ENCODE results near the gene INTS11. TPM values are rescaled to one million over a fixed set of nuclear protein-coding genes. Genes with fewer than 3 reads are reported as not detected.

INTS11 gene
- total RNA-seq, 1 experiment from 2014 or later: 161 TPM

DNA sequence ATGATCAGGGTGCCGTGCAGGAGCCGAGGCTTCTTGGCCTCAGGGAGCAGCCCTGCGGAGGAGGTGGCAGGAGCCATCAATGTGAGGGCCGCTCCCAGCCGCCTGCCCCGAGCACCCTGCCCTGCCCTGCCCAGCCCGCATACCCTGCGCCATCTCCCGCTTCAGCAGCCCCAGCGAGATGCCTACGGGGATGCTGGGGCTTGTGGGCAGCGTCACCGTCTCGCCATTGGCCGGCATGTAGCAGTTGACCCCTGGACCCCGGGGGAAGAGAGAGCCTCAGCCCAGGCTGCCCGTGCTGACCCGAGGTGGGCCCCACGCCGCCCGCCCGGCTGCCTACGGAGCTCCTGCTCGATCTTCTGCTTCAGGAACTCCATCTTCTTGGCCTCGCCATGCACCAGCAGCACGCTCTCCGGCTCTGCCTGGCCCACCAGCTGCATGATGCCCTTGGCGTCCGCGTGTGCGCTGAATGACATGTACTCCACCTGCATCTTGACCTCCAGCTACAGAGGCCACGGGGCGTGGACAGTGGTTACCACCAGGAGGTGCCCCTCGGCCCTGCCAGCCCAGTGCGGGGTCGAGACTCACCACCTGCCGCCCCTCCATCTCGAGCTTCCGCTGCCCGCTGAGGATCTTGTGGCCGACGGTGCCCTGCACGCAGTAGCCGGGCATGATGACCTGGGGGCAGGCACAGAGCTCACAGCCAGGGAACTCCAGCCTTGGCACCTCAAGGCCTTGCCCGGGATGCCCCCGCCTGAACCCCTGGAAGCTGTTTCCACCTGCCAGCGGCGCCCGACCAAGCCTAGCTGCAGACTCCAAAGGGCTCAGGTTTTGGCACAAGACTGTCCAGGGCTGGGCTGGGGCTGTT lies 11.8 kb downstream of the INTS11 start:
- H3K79me2 ChIP-seq (ENCODE audit: insufficient read depth, low read length): peaks cover 79% of the 10 kb centered on the region
- intact Hi-C loops (cut with micrococcal nuclease): no loop called here
- no peak overlapping the region for H3K9ac ChIP-seq (ENCODE audit: low read length)
- ChIA-PET CTCF (no interaction called here), POLR2A (no interaction called here), RAD21 (ENCODE audit: low non-redundant PET in 1 of 2, low total read pairs in 2 of 2, uncharacterized antibody in 2 of 2, unreplicated experiment in 2 of 2) (no interaction called here)
- no TSS peak for BruUV-seq (replicated peaks)
- H3K4me2 ChIP-seq (ENCODE audit: low read length): no peak overlapping the region
- no peaks in the 10 kb centered on the region for H3K9me2 ChIP-seq (ENCODE audit: insufficient read depth)
- peak overlapping the region; percentile 29; the same call in 1 of the 2 replicates for H3K27ac ChIP-seq (ENCODE audit: low read depth, low read length)
- H4K20me1 ChIP-seq (ENCODE audit: insufficient read depth): peaks cover 3% of the 10 kb centered on the region; the same call in 1 of the 2 replicates
- H3K4me3 ChIP-seq (replicated peaks in 1 of 2; ENCODE audit: low read depth in 1 of 2, low read length in 2 of 2): no peak overlapping the region
- no peak for TF ChIP-seq CEBPB (IDR thresholded peaks at IDR 0.05; ENCODE audit: low read depth)
- TF ChIP-seq YY1 (IDR thresholded peaks at IDR 0.05; ENCODE audit: extremely low read depth, insufficient replicate concordance, low read depth, low read length): no peak
- no peak for TF ChIP-seq EZH2phosphoT487 (IDR thresholded peaks at IDR 0.05; ENCODE audit: borderline replicate concordance)
- no peak for TF ChIP-seq ZBTB33 (IDR thresholded peaks at IDR 0.05; ENCODE audit: extremely low read depth, insufficient replicate concordance, low read length)
- no peak for TF ChIP-seq REST (IDR thresholded peaks at IDR 0.05; ENCODE audit: low read depth)
- no peak for TF ChIP-seq RAD21 (IDR thresholded peaks at IDR 0.05; ENCODE audit: low read depth)
- TF ChIP-seq, protein P1, sequence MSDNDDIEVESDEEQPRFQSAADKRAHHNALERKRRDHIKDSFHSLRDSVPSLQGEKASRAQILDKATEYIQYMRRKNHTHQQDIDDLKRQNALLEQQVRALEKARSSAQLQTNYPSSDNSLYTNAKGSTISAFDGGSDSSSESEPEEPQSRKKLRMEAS (IDR thresholded peaks at IDR 0.05): no peak
- no peak for TF ChIP-seq EZH2 (IDR thresholded peaks at IDR 0.05)
- no peak for TF ChIP-seq SRF (IDR thresholded peaks at IDR 0.05; ENCODE audit: low read depth)
- TF ChIP-seq ZFX (IDR thresholded peaks at IDR 0.05): no peak
- TF ChIP-seq POLR2A (IDR thresholded peaks at IDR 0.05; ENCODE audit: borderline replicate concordance, extremely low read depth, insufficient read depth, insufficient read length): no peak
- TF ChIP-seq EGR1 (IDR thresholded peaks at IDR 0.05; ENCODE audit: low read depth): no peak
- no peak for TF ChIP-seq SP1 (IDR thresholded peaks at IDR 0.05; ENCODE audit: low read depth)
- no peak for TF ChIP-seq ELF1 (IDR thresholded peaks at IDR 0.05; ENCODE audit: borderline replicate concordance, low read depth)
- no peak for TF ChIP-seq POLR2AphosphoS5 (IDR thresholded peaks at IDR 0.05; ENCODE audit: low read depth, low read length)
- TF ChIP-seq CBX3 (IDR thresholded peaks at IDR 0.05; ENCODE audit: low read depth): no peak
- TF ChIP-seq ZNF274 (IDR thresholded peaks at IDR 0.05; ENCODE audit: low read depth, low read length): no peak
- TF ChIP-seq ATF3 (IDR thresholded peaks at IDR 0.05): no peak
- TF ChIP-seq FOSL1 (IDR thresholded peaks at IDR 0.05; ENCODE audit: low read depth): no peak
- no peak for TF ChIP-seq CTCF (IDR thresholded peaks at IDR 0.05 in 2 of 3, conservative IDR thresholded peaks at IDR 0.05 in 1 of 3; ENCODE audit: borderline replicate concordance in 1 of 3, insufficient read depth in 1 of 3, low read depth in 2 of 3, low read length in 2 of 3)
- ATAC-seq (no peak), DNase-seq (ENCODE audit: low read depth, low spot score) (no peak)
- peaks cover 11 to 32% of the 10 kb centered on the region in 2 experiments for H3K4me1 ChIP-seq (ENCODE audit: control insufficient read depth in 1 of 2, insufficient read depth in 2 of 2, low read length in 2 of 2)
- peaks cover 19 to 39% of the 10 kb centered on the region in 2 experiments for H3K36me3 ChIP-seq (ENCODE audit: control insufficient read depth in 1 of 2, insufficient read depth in 2 of 2, low read length in 2 of 2)
- no peaks in the 10 kb centered on the region for H3K9me3 ChIP-seq (ENCODE audit: control insufficient read depth in 1 of 2, insufficient read depth in 1 of 2, low read depth in 1 of 2, low read length in 2 of 2)
- H3K27me3 ChIP-seq (ENCODE audit: insufficient read depth, low read length): no peaks in the 10 kb centered on the region
- H2AFZ ChIP-seq (ENCODE audit: low read depth, low read length, poor library complexity, severe bottlenecking): no peak overlapping the region

Data from HCT116 (cell line).